Measurements from ENCODE around the gene COL8A1.

Gene COL8A1

DNA sequence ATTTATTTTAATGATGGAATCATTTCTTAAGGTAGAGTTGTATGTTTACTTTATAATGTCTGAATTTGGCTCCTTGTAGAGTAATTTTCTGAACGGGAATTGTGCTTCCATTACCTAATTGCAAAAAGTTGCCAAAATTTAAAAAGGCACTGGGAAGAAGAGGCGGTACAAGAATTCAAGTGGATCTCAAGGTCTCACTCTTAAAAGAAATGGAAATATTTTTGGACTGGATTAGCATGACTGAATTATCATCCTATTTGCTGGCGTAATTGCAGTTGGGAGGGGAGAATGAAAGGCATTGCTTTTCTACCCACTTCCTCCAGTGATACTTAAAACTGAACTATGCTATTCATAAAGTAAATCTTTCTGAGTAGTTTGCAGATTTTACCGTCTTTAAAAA, 46.2 kb downstream of the COL8A1 start:
- TF ChIP-seq, protein P1, sequence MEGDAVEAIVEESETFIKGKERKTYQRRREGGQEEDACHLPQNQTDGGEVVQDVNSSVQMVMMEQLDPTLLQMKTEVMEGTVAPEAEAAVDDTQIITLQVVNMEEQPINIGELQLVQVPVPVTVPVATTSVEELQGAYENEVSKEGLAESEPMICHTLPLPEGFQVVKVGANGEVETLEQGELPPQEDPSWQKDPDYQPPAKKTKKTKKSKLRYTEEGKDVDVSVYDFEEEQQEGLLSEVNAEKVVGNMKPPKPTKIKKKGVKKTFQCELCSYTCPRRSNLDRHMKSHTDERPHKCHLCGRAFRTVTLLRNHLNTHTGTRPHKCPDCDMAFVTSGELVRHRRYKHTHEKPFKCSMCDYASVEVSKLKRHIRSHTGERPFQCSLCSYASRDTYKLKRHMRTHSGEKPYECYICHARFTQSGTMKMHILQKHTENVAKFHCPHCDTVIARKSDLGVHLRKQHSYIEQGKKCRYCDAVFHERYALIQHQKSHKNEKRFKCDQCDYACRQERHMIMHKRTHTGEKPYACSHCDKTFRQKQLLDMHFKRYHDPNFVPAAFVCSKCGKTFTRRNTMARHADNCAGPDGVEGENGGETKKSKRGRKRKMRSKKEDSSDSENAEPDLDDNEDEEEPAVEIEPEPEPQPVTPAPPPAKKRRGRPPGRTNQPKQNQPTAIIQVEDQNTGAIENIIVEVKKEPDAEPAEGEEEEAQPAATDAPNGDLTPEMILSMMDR (IDR thresholded peaks at IDR 0.05) = no peak
- Histone ChIP-seq H3K27me3 (ENCODE audit: control insufficient read depth, insufficient read depth, low read length) (no peaks in the 10 kb centered on the region), H3K4me1 (no peaks in the 10 kb centered on the region), H3K79me2 (no peaks in the 10 kb centered on the region), H3K9ac (no peak overlapping the region), H2AFZ (no peak overlapping the region), H3K36me3 (ENCODE audit: control insufficient read depth, insufficient read depth, low read length) (no peaks in the 10 kb centered on the region), H3K4me2 (ENCODE audit: low read length) (no peak overlapping the region), H3K27ac (no peak overlapping the region), H3K9me3 (ENCODE audit: control insufficient read depth, low read length) (no peaks in the 10 kb centered on the region), H3K4me3 (ENCODE audit: low read depth, low read length) (no peak overlapping the region)

DNA sequence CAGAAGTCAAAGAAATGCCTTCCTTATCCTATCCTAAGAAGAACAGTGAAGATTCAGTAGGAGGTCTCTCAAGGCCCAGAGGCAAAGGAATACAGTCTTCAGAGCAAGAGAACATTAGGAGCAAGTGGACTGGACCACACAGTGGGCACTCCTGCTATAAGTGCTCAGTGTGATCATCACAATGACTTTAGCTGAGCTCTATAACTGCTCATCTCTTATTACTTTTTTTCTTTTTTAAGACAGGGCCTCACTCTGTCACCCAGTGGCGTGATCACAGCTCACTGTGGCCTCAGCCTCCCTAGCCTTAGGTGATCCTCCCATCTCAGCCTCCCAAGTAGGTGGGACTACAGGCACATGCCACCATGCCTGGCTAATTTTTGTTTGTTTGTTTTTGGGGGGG, 48.1 kb downstream of the COL8A1 start:
- no peaks in the 10 kb centered on the region for H3K79me2 ChIP-seq
- no peak overlapping the region for H3K4me3 ChIP-seq (ENCODE audit: low read depth, low read length)
- H2AFZ ChIP-seq = no peak overlapping the region
- H3K27me3 ChIP-seq (ENCODE audit: control insufficient read depth, insufficient read depth, low read length) = no peaks in the 10 kb centered on the region
- H3K4me1 ChIP-seq = no peaks in the 10 kb centered on the region
- H3K9me3 ChIP-seq (ENCODE audit: control insufficient read depth, low read length) = no peaks in the 10 kb centered on the region
- H3K9ac ChIP-seq = no peak overlapping the region
- no peak overlapping the region for H3K4me2 ChIP-seq (ENCODE audit: low read length)
- TF ChIP-seq, protein P1 (IDR thresholded peaks at IDR 0.05) = no peak
- H3K27ac ChIP-seq = no peak overlapping the region
- H3K36me3 ChIP-seq (ENCODE audit: control insufficient read depth, insufficient read depth, low read length) = no peaks in the 10 kb centered on the region

DNA sequence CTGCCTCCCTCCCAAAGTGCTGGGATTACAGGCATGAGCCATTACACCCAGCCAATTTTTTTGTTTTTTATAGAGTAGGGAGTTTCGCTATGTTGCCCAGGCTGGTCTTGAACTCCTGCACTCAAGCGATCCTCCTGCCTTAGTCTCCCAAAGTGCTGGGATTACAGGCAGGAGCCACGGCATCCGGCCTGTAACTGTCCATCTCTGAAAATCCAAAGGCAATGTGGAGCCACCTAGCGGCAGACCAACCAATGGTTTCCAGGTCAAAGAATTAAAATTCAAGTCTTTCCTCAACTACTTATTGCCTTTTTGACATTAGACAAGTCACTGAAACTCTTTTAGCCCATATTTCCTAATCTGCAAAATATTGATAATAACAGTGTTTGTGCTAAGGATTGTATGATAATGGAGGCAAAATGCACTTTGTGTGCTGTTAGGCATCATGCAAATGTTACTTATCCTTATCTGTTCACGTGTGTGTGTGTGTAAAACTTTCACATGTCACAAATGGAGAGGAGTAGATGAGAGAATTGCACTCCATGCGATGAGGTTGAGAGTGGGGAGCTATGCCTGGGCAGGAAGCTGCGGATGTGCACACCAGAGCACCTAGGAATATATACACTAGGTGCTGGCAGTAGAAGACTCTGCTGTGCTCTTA, 48.7 kb downstream of the COL8A1 start:
- Histone ChIP-seq H3K4me2 (ENCODE audit: low read length) (no peak overlapping the region), H3K4me3 (ENCODE audit: low read depth, low read length) (no peak overlapping the region), H3K27me3 (ENCODE audit: control insufficient read depth, insufficient read depth, low read length) (no peaks in the 10 kb centered on the region), H3K9ac (no peak overlapping the region), H3K36me3 (ENCODE audit: control insufficient read depth, insufficient read depth, low read length) (no peaks in the 10 kb centered on the region), H3K9me3 (ENCODE audit: control insufficient read depth, low read length) (no peaks in the 10 kb centered on the region), H3K4me1 (no peaks in the 10 kb centered on the region), H2AFZ (no peak overlapping the region), H3K79me2 (no peaks in the 10 kb centered on the region), H3K27ac (no peak overlapping the region)
- TF ChIP-seq, protein P1 (IDR thresholded peaks at IDR 0.05) = peak; percentile 79

DNA sequence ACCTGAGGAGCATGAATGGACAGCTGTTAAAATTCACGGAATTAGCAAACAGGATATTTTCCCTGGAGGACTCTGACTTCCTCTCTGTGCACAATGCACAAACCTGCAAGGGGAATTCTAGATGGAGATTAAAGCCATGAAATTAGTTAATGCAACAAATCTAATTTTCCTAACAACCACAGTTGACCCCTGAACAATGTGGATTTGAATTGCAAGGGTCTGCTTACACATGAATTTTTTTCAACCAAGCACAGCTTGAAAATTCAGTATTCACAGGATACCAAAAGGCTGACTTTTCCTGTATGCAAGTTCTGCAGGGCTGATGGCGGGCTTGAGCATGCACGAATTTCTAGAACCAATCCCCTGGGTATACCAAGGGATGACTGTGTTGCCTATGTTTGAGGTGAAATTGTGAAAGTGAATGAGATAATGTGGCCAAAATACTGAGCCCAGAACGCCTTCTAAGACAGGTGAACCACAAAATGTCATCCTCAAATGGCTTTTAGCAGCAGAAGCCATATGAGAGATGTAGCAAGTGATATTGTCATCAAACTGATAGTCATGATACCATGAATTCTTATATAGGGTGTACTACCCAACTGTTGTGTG, 52.5 kb downstream of the COL8A1 start:
- Histone ChIP-seq H3K27me3 (ENCODE audit: control insufficient read depth, insufficient read depth, low read length) (no peaks in the 10 kb centered on the region), H2AFZ (no peak overlapping the region), H3K4me2 (ENCODE audit: low read length) (no peak overlapping the region), H3K27ac (no peak overlapping the region), H3K9ac (no peak overlapping the region), H3K4me3 (ENCODE audit: low read depth, low read length) (no peak overlapping the region), H3K79me2 (no peaks in the 10 kb centered on the region), H3K4me1 (no peaks in the 10 kb centered on the region), H3K9me3 (ENCODE audit: control insufficient read depth, low read length) (no peaks in the 10 kb centered on the region), H3K36me3 (ENCODE audit: control insufficient read depth, insufficient read depth, low read length) (no peaks in the 10 kb centered on the region)
- TF ChIP-seq, protein P1 (IDR thresholded peaks at IDR 0.05) = no peak

DNA sequence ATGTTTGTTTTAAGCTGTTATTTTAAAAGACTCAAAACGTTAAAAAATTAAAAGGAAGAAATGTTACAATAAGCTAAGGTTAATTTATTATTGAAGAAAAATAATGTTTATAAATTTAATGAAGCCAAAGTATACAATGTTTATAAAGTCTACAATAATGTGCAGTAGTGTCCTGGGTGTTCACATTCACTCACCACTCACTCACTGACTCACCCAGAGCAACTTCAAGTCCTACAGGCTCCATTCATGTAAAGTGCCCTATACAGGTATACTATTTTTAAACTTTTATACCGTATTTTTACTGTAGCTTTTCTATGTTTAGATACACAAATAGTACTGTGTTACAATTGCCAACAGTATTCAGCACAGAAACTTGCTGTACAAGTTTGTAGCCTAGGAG, 55.2 kb downstream of the COL8A1 start:
- TF ChIP-seq, protein P1 (IDR thresholded peaks at IDR 0.05) = no peak
- H3K36me3 ChIP-seq (ENCODE audit: control insufficient read depth, insufficient read depth, low read length) = no peaks in the 10 kb centered on the region
- no peak overlapping the region for H3K4me3 ChIP-seq (ENCODE audit: low read depth, low read length)
- H3K4me2 ChIP-seq (ENCODE audit: low read length) = no peak overlapping the region
- no peaks in the 10 kb centered on the region for H3K27me3 ChIP-seq (ENCODE audit: control insufficient read depth, insufficient read depth, low read length)
- H3K79me2 ChIP-seq = no peaks in the 10 kb centered on the region
- H3K4me1 ChIP-seq = no peaks in the 10 kb centered on the region
- H2AFZ ChIP-seq = no peak overlapping the region
- H3K27ac ChIP-seq = no peak overlapping the region
- H3K9me3 ChIP-seq (ENCODE audit: control insufficient read depth, low read length) = no peaks in the 10 kb centered on the region
- no peak overlapping the region for H3K9ac ChIP-seq

Data from parathyroid adenoma (tissue), 2 donors.